PFSK-1 (cell line): ENCODE data around the gene SAA2.

Experiments used
- FOXP2 ChIP-seq: optimal IDR thresholded peaks from 2 replicates; pipeline ENCODE3; 2011; ENCODE audit warnings: borderline replicate concordance, control low read depth, inconsistent platforms; ENCODE audit not compliant: insufficient read depth; ENCODE audit errors: extremely low read length, extremely low read depth
- POLR2AphosphoS5 ChIP-seq: IDR thresholded peaks from 2 replicates; pipeline ENCODE4 v1.6.1; 2012; ENCODE audit warnings: low read depth, mild to moderate bottlenecking, control low read depth, low read length, moderate library complexity
- REST ChIP-seq, 2 experiments: IDR thresholded peaks; 2 replicates each; pipeline versions ENCODE4 v1.6.1 to v1.8.0; 2011 to 2012; ENCODE audit warnings: low read depth in 2 of 2, low read length in 2 of 2, control low read depth in 1 of 2, inconsistent platforms in 1 of 2, mild to moderate bottlenecking in 1 of 2, moderate library complexity in 1 of 2; ENCODE audit not compliant: insufficient read depth in 1 of 2
- SIN3A ChIP-seq: IDR thresholded peaks from 2 replicates; pipeline ENCODE4 v1.6.1; 2012; ENCODE audit warnings: mild to moderate bottlenecking, low read length, moderate library complexity, borderline replicate concordance; ENCODE audit not compliant: insufficient read depth
- TAF1 ChIP-seq: IDR thresholded peaks from 2 replicates; pipeline ENCODE4 v1.6.1; 2012; ENCODE audit warnings: low read length, control low read depth, borderline replicate concordance; ENCODE audit not compliant: insufficient read depth

SAA2 gene

GRCh38 chr11:18243783-18244362 lies 4.6 kb downstream of the SAA2 start:
- TF ChIP-seq TAF1 = no peak
- no peak for TF ChIP-seq POLR2AphosphoS5
- TF ChIP-seq FOXP2 = no peak
- no peak for TF ChIP-seq REST (IDR thresholded peaks at IDR 0.05; ENCODE audit: insufficient read depth in 1 of 2, low read depth in 2 of 2, low read length in 2 of 2)
- TF ChIP-seq SIN3A = no peak

GRCh38 chr11:18239655-18240054 lies 8.8 kb downstream of the SAA2 start:
- TF ChIP-seq REST (IDR thresholded peaks at IDR 0.05; ENCODE audit: insufficient read depth in 1 of 2, low read depth in 2 of 2, low read length in 2 of 2) = no peak
- TF ChIP-seq FOXP2 = no peak
- TF ChIP-seq SIN3A = no peak
- TF ChIP-seq POLR2AphosphoS5 = no peak
- no peak for TF ChIP-seq TAF1

DNA sequence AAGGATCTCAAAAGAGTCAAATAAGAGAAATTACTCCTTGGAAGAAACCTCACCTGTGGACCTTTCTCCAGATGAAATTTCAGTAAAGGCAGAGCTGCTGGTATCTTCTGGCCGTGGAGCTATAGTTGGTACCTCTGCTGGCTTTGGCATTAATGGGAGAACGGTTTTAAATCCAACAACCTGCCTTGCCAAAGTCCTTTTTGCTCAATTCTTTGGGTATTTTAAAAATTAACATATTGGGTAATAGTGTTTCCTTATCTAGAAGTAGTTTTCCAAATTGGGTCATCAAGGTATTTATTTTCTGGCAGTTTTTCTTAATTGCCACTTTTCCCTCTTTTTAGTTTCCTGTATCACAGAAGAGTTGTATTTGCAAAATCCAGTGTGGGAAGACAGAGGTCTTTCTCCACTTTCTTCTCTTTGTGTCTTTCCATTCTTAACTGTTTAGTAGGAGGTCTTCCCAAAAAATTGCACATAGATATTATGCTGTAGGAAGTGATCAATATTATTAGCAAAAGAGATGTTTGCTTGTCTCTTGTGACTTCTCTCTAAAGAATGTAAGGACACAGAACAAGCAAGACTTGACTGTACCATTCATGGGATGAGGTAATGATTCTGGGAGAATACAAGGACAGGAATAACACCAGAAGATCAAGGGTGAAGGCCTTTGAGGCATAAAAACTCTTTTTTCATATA lies 11.7 kb downstream of the SAA2 start, which contains the start of gene SAA4:
TSS of gene SAA4 (minus strand) at position 139 of the 693 bp plus-strand sequence. CDS start 876 bp downstream, outside the sequence.
- TF ChIP-seq FOXP2 = no peak
- TF ChIP-seq SIN3A = no peak

DNA sequence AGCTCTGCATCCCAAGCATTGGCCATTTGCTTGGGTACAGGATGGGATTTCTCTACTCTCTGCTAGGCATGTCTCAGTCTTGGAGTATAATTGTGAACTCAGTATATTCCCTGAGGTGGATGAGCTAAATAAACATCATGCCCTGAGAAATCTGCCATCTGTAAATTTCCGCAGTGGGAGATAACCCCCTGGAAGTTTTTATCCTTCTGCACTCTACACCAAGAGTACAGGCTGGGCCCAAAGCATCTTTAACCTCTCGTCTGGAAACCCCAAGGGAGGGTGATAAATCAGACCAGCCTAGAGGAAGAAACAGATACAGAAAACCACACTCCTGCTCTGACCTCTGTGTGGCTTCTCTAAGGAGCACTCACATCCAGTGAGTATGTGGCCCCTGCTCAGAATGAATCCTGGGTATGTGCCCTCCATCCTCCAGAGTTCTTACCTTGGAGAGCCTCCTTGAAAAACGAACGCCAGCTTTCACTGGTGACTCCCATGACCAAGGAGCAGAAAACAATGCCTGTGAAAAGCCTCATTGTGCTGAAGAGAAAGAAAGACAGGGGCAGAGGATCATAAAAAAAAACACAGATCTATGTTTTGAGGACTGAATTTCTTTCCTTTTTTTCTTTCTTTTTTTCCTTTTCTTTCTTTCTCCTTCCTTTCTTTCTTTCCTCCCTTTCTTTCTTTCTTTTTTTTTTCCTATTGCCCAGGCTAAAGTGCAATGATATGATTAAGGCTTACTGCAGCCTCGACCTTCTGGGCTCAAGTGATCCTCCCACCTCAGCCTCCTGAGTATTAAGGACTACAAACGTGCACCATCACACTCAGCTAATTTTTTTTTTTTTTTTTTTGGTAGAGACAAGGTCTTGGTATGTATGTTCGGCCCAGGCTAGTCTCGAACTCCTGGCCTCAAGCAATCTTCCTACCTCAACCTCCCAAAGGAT lies 12.8 kb downstream of the SAA2 start:
- TF ChIP-seq REST (IDR thresholded peaks at IDR 0.05; ENCODE audit: insufficient read depth in 1 of 2, low read depth in 2 of 2, low read length in 2 of 2) (no peak), TAF1 (no peak), POLR2AphosphoS5 (no peak), SIN3A (no peak), FOXP2 (no peak)

DNA sequence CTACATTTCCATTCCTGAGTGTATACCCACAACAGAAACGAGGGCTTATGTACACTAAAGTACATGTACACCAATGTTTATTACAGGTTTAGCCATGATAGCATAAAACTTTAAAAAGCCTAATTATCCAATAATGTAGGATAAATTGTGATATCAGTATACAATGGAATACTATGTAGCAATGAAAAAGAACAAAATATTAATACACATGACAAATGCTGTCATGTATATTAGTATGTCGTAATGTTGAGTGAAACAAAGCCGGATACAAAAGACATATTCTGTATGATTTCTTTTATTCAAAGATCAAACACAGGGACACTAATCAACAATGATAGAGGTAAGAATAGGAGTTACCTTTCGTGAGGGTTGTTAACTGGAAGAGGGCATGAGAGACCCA lies 14.6 kb downstream of the SAA2 start:
- TF ChIP-seq POLR2AphosphoS5 = no peak
- TF ChIP-seq FOXP2 = no peak
- no peak for TF ChIP-seq SIN3A
- TF ChIP-seq TAF1 = no peak
